Daoy (cell line): ENCODE data around the gene IRF7. TPM values are rescaled to one million over a fixed set of nuclear protein-coding genes. Genes with fewer than 3 reads are reported as not detected.
"Not testable (repeated sequence)": the region's sequence is repeated elsewhere in the genome, so short reads cannot be mapped to it uniquely, and the experiment has no call there.

Source experiments
- DNase-seq: peaks from one replicate; pipeline ENCODE4 v3.0.0-alpha.2; 2015; ENCODE audit warnings: low read depth
- total RNA-seq: library from RNA; depleted of rRNA; stranded (reverse); fragments of >200 nt; shearing (Covaris generic); gene quantifications from 2 replicates; pipeline ENCODE4 v1.2.3, GENCODE V29; 2014

IRF7 gene
- total RNA-seq, 1 experiment from 2014 or later = 14.5 TPM

DNA sequence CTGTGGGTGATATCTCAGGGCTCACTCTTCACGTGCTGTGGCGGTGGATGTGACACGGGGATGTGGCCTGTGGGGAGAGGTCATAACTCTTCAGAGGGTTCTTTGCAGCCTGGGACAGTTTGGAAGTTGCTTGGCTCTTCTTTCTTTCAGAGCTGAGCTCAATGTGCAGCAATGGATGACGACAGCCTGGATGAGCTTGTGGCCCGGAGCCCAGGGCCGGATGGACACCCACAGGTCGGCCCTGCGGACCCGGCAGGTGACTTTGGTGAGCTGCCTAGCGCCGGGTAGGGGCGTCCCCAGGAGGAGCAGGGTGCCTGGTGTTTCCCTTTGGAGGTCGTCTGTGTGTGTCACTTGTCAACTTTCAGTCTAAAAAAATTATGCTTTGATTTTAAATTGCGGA is 34.4 kb downstream of the IRF7 start:
- DNase-seq = no peak

DNA sequence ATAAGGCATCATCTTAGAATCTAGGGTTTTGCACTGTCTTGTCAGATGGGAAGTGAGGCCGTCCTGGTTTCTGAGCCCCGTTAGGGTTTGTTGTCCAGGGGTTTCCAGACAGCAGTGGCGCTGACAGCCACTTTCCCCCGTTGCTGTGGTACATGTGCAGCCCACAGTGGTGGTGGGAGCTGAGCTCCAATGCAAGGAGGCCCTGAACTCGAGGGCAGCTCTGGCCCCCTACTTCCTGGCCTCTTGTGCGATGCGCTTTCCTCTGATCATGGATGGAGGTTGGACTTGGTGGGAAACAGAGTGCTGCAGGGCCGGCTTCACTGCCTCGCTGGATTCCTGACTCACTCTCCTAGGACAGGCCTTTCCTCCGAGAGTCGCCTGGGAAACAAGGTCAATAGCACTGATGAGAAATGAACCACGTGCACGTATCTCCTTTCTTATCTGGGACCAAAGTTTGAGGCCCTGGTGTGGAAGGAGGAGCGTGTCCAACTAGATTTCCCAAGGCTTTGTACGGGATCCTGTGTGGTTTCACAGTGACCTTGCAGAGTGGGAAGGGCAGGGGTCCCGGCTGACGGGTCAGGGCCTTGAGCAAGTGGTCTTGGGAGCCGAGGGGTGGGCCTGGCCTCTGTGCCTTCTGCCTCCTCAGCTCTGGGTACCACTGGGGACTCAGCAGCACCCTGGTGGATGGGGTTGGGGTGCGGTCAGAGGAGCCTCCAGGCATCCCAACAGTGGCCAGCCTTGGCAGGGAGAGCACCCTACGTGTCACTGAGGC is 35.7 kb downstream of the IRF7 start:
- DNase-seq = no peak

- DNase-seq = no peak
These were observed 37.3 kb downstream of the IRF7 start for GRCh38 chr11:578276-579035.

DNA sequence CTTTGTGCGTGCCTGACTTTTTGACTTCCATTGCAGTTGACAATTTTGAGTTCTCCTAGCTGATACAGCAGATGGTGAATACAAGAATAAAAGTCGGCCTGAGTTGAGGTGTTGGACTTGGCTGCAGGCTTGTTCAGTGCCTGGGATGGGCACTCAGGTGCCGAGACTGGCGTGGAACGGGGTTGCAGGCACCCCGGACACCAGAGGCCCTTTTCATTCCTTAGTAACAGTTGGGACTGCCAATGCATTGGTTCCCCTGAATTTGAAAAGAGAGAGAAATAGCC is 38.2 kb downstream of the IRF7 start:
- no peak for DNase-seq

- DNase-seq = no peak
These were observed 38.7 kb downstream of the IRF7 start for GRCh38 chr11:576811-577610.

GRCh38 chr11:575996-576768 is 39.6 kb downstream of the IRF7 start, which contains the start of gene PHRF1:
Gene PHRF1, plus strand, starts transcription at chr11:576470. Its CDS starts 5,043 bp downstream, at chr11:581513.
- DNase-seq = peak; percentile 94

DNA sequence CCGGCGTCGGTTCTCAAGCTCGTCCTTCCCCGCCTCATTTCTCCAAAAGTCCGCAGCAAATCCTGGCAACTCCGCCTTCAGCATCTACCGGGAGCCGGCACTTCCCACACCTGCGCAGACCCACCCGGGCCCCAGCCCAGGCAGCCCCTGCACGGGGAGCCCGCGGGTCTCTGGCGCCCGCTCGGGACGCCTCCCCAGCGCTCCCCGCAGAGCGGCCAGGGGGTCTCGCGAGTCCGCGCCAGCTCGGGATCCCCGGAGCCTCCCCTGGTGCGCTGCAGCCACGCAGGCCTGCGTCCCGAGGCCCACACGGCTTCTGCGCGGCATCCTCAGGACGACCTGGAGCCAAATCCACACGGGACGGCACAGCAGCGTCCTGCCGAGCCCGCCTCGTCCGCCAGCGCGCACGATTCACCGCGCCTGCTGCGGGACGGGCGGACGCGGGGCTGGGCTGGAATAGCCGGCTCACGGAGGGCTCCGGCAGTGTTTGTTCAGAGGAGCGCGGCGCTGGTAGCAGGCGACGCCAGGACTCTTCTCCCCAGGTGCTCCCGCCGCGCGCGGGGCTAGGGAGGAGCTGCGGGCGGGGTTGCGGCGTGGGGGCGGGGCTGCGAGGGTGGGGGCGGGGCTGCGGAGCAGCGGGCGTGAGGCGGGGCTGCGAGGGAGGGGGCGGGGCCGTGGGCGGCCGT is 40.3 kb downstream of the IRF7 start:
- DNase-seq = no peak

- no peak for DNase-seq
These were observed 41.0 kb downstream of the IRF7 start for GRCh38 chr11:574632-575312.

GRCh38 chr11:574031-574570 is 41.6 kb downstream of the IRF7 start:
- DNase-seq = not testable (repeated sequence)

DNA sequence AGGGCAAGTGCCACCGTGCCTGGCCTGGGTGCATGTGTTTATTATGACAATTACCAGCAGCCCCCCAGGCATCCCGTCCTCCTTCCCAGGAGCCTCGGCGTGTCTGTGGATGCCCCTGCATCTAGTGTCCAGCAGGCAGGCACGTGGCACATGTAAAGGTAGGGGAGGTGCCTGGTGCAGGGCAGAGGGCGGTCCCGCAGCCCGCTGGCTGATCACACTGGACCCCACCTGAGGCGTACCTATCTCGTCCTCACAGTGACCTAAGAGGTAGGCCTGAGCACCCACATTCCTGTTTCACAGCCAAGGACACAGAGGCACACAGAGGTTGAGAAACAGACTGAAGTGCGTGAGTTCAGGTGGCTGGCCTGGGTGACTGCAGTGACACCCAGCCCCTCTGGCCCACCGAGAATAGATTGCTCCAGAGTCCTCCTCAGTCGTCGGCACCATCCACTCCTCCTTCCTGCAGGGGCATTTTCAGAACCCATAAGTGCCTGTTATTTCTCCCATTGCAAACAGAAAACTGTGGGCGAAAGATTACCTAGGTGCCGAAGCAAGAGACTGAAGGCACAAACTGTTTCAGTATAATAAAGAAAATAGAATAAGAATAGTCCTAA is 42.5 kb downstream of the IRF7 start:
- DNase-seq = no peak

DNA sequence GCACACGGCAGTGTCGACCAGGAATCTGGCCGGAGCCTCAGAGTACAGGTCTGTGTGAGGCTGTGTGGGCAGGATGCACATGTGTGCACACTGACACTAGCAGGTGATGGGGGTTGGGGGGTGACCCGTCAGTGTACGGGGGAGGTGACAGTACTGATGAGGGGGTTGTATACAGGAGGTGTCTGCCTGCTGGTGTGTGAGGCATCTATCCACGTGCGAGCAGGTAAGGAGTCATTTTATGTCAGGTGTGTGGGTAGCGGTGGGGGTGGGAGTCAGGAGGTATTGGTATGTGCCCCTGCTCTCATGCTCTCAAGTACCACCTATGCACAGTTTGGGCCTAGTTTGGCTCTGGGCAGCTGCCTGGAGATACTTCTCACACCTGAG is 44.0 kb downstream of the IRF7 start:
- DNase-seq = no peak

DNA sequence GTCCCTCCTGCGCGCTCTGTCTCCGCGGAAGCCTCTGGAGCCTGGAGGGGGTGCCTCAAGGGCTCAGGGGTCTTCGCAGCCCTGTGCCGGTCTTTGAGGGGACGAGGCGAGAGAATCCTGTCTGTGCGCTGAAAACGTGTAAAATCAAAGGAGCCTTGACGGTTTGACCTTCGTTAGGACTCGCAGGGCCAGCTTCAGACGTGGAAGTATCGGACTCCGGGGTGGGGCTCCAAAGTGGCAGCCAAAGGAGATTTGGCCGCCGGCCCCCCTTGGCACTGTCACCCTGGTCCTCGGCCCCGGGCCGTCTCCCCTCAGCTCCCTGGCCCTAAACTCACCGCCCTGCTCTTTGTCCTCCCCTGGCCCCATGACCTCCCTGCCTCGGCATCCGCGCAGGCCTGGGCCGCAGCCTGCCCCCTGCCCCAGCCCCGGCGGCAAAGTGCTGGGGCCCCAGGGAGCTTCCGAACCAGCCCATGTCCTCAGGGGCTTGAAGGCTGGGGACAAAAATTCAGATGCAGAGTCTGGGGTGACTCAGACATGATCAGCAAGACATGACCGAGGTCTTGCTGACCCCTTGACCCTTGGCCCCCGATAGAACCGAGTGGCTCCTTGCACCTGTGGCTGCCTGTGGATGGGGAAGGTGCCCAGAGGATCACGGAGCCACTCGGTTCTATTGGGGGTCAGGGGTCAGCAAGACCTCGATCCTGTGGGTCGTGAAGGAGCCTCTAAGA is 46.4 kb downstream of the IRF7 start:
- DNase-seq = no peak

DNA sequence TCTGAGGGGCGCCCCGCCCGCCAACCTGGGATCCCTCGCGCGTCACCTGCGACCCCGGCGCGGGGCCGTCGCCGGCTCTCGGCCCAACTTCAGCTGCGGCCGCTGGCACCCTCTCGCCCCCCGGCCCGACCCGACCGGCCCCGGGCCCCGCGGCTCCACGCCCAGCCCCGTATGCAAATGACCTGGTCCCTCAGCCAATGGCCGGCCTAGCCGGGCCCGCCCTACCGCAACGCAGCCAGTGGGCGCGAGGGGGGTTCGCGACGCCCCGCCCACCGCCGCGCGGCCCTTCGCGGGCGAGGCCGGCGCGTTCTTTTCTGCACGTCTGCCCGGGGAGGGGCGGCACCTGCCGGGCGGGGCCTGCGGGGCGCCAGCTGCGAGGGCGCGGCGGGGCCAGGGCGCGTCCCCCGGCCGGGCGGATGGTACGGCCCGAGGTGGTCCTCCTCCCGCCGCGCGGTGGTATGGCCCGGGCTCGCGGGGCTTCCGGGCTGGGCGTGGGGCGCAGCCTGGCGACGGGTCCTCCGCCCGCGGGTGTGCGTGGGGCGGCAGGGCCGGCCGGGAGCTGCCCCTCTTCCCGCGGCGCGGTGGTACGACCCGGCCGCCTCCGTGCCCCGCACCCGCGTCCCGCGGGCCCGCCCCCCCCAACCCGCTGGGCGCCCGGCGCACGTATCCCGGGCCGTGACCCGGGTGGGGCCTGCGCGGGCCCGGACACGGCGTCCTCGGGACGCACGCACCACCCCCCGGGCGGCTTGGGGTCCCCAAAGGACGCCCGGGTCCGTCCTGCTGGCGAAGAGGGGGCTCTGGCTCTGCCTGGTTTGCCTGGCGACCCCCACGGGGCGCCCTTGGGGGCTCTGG is 47.2 kb downstream of the IRF7 start:
- DNase-seq = peak; percentile 96

GRCh38 chr11:567629-568292 is 48.0 kb downstream of the IRF7 start:
- no peak for DNase-seq

DNA sequence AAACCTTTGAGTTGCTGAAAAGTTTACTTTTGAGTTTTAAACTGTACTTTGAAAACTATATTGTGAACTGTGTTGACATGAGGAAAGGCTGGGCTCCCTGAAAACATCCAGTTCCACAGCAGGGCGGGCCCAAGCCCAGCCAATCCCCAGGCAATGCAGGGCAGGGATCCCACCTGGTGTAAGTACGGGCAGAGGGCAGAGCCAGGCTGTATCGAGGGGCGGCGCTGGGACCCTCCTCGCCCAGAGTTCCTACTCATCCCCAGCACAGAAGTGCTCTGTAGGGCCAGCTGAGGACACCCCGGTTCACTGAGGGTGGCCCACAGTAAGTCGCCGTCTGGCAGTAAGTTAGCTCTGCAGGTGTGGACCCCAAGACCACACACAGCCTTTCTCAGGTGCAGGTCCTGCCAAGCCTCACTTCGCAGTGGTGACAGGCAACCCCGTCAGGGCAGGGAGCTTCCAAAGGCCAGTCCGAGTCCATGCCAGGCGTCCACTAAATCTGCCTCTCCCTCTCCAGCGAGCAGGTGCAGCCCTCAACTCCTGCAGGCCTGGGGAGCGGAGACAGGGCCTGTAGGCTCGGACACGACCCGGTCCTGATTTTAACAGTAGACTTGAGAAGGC is 48.6 kb downstream of the IRF7 start:
- no peak for DNase-seq

- no peak for DNase-seq
These were observed 49.7 kb downstream of the IRF7 start for GRCh38 chr11:565921-566509.
